H1 (cell line): ENCODE results near the gene PPP1R12C.

ENCODE experiments used
- CHD2 ChIP-seq: IDR thresholded peaks from 2 replicates; pipeline ENCODE4 v1.6.1; 2012; ENCODE audit warnings: low read length, improper control_type of control experiment
- CREB1 ChIP-seq: IDR thresholded peaks from 2 replicates; pipeline ENCODE4 v1.6.1; 2012; ENCODE audit warnings: inconsistent platforms
- CTCF ChIP-seq, 3 experiments: IDR thresholded peaks; 1 replicate in 2 of 3; 2 replicates in 1 of 3; pipeline versions ENCODE4 v1.5.1 to v1.6.1; 2011; ENCODE audit warnings: low read length in 3 of 3, mild to moderate bottlenecking in 3 of 3, inconsistent platforms in 2 of 3, low read depth in 1 of 3, moderate library complexity in 1 of 3; ENCODE audit not compliant: insufficient read depth in 1 of 3; ENCODE audit errors: control extremely low read depth in 1 of 3
- EZH2 ChIP-seq: fragments of 200-600 bp; sonication (generic); IDR thresholded peaks from 2 replicates; pipeline ENCODE4 v1.7.1; 2012; ENCODE audit warnings: low read depth, mild to moderate bottlenecking, moderate library complexity, low read length, inconsistent platforms; ENCODE audit not compliant: severe bottlenecking
- FOSL1 ChIP-seq: IDR thresholded peaks from 2 replicates; pipeline ENCODE4 v1.6.1; 2011; ENCODE audit warnings: mild to moderate bottlenecking, low read depth, low read length, moderate library complexity; ENCODE audit not compliant: insufficient read depth
- HDAC6 ChIP-seq: IDR thresholded peaks from one replicate; pipeline ENCODE4 v1.7.1; 2012; ENCODE audit warnings: low read depth, mild to moderate bottlenecking, inconsistent platforms, low read length, moderate library complexity
- MAX ChIP-seq: IDR thresholded peaks from 2 replicates; pipeline ENCODE4 v1.6.1; 2012; ENCODE audit warnings: inconsistent platforms
- NRF1 ChIP-seq: IDR thresholded peaks from 2 replicates; pipeline ENCODE4 v1.6.1; 2011; ENCODE audit warnings: mild to moderate bottlenecking, low read depth, low read length, improper control_type of control experiment
- POLR2A ChIP-seq, 2 experiments: IDR thresholded peaks; 1 replicate in 1 of 2; 2 replicates in 1 of 2; pipeline ENCODE4 v1.6.1; 2011; ENCODE audit warnings: low read depth in 2 of 2, low read length in 2 of 2, mild to moderate bottlenecking in 2 of 2; ENCODE audit errors: control extremely low read depth in 1 of 2
- POLR2AphosphoS5 ChIP-seq: IDR thresholded peaks from 2 replicates; pipeline ENCODE4 v1.6.1; 2011; ENCODE audit warnings: low read depth, low read length
- SP4 ChIP-seq: IDR thresholded peaks from 2 replicates; pipeline ENCODE4 v1.6.1; 2012; ENCODE audit warnings: low read length, inconsistent platforms
- SUZ12 ChIP-seq: fragments of 200-600 bp; sonication (generic); IDR thresholded peaks from 2 replicates; pipeline ENCODE4 v1.6.1; 2012; ENCODE audit warnings: mild to moderate bottlenecking, inconsistent platforms, low read length, moderate library complexity, mixed read lengths
- TEAD4 ChIP-seq: IDR thresholded peaks from 2 replicates; pipeline ENCODE4 v1.6.1; 2012; ENCODE audit warnings: low read depth, low read length, inconsistent platforms, mixed read lengths

GRCh38 chr19:55077106-55077505 is 40.3 kb downstream of the PPP1R12C start:
- no peak for TF ChIP-seq SUZ12
- TF ChIP-seq CHD2 = no peak
- no peak for TF ChIP-seq CREB1
- TF ChIP-seq FOSL1 = no peak
- no peak for TF ChIP-seq TEAD4
- TF ChIP-seq NRF1 = no peak
- no peak for TF ChIP-seq EZH2
- TF ChIP-seq CTCF (IDR thresholded peaks at IDR 0.05; ENCODE audit: control extremely low read depth in 1 of 3, insufficient read depth in 1 of 3, low read depth in 1 of 3, low read length in 3 of 3) = no peak
- TF ChIP-seq HDAC6 = no peak
- TF ChIP-seq POLR2AphosphoS5 = no peak
- TF ChIP-seq MAX = no peak
- TF ChIP-seq POLR2A (IDR thresholded peaks at IDR 0.05; ENCODE audit: control extremely low read depth in 1 of 2, low read depth in 2 of 2, low read length in 2 of 2) = no peak
- no peak for TF ChIP-seq SP4
